Measurements from ENCODE around the gene FERMT1. TPM values are rescaled to one million over a fixed set of nuclear protein-coding genes. Genes with fewer than 3 reads are reported as not detected.

Gene FERMT1
- total RNA-seq, 1 donor from 2014 or later, result 9.8 TPM

DNA sequence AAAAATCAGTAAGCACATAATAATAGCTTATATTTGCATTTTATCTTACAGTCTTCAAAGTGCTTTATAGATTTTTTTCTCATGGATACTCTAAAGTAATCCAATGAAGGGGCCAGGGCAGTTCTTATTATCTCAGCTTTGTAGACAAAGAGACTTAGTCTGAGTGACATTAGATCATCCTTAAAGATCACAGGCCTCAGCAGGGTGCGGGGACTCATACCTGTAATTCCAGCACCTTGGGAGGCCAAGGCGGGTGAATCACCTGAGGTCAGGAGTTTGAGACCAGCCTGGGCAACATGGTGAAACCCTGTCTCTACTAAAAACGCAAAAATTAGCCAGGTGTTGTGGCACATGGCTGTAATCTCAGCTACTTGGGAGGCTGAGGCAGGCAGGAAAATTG lies 14.5 kb downstream of the FERMT1 start:
- no peaks in the 10 kb centered on the region for H3K27me3 ChIP-seq
- intact Hi-C loops (cut with DNase I), result no loop called here
- H3K36me3 ChIP-seq, result peaks cover 0 to 21% of the 10 kb centered on the region in 2 donors
- no peak overlapping the region for H3K27ac ChIP-seq
- H3K4me1 ChIP-seq, result no peaks in the 10 kb centered on the region
- H3K4me3 ChIP-seq, result no peak overlapping the region
- no peak for DNase-seq (ENCODE audit: extremely low spot score in 2 of 2)
- TF ChIP-seq POLR2A (IDR thresholded peaks at IDR 0.05), result no peak
- no peak for TF ChIP-seq POLR2AphosphoS5 (IDR thresholded peaks at IDR 0.05; ENCODE audit: insufficient read depth in 1 of 2, low read depth in 1 of 2)
- no peak for TF ChIP-seq CTCF (IDR thresholded peaks at IDR 0.05)
- H3K9me3 ChIP-seq, result no peaks in the 10 kb centered on the region

DNA sequence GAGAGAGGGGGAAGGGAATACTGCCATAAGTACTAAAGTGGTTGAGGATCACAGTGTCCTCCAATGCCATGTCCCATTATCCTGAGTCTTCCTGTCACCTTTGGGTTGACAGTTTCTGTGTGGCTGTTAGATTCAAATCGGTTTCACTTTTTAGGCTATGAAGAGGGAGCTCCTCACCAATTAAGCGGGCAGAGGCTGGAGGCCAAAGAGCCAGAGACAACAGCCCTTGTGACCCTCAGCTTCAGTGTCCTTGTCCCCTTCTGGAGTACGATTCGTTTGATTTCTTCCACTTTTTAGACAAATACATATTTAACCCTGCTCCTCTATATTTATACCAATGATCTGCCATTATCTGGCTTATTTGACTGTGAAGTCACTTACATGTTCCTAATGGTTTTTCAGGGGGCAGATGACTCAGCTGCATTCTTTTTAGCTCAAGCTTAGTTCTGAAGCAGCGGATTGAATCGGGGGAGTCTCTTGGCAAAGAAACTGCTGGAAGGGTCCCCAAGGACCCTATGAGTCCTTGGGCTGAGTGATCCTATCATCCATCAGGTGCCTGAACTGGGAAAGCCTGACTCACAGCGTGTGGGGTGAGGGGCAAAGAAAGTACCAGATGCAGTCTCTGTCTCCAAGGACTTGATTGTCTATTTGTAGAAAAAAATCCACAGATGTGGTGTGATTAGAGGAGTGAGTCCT lies 18.2 kb downstream of the FERMT1 start:
- H3K4me1 ChIP-seq, result no peaks in the 10 kb centered on the region
- no peaks in the 10 kb centered on the region for H3K9me3 ChIP-seq
- H3K4me3 ChIP-seq, result no peak overlapping the region
- intact Hi-C loops (cut with DNase I), result no loop called here
- H3K27me3 ChIP-seq, result no peaks in the 10 kb centered on the region
- H3K27ac ChIP-seq, result no peak overlapping the region
- no peak for TF ChIP-seq CTCF (IDR thresholded peaks at IDR 0.05)
- no peak for TF ChIP-seq POLR2AphosphoS5 (IDR thresholded peaks at IDR 0.05; ENCODE audit: insufficient read depth in 1 of 2, low read depth in 1 of 2)
- TF ChIP-seq POLR2A (IDR thresholded peaks at IDR 0.05), result no peak
- H3K36me3 ChIP-seq, result peaks cover 0 to 18% of the 10 kb centered on the region in 2 donors
- DNase-seq (ENCODE audit: extremely low spot score in 2 of 2), result no peak

GRCh38 chr20:6103301-6103700 lies 19.5 kb downstream of the FERMT1 start:
- no peaks in the 10 kb centered on the region for H3K27me3 ChIP-seq
- H3K9me3 ChIP-seq, result no peaks in the 10 kb centered on the region
- TF ChIP-seq POLR2AphosphoS5 (IDR thresholded peaks at IDR 0.05; ENCODE audit: insufficient read depth in 1 of 2, low read depth in 1 of 2) (no peak), CTCF (IDR thresholded peaks at IDR 0.05) (no peak)
- intact Hi-C loops (cut with DNase I), result no loop called here
- peaks cover 0 to 11% of the 10 kb centered on the region in 2 donors for H3K36me3 ChIP-seq
- DNase-seq (ENCODE audit: extremely low spot score in 2 of 2), result no peak
- no peak overlapping the region for H3K27ac ChIP-seq
- H3K4me1 ChIP-seq, result no peaks in the 10 kb centered on the region
- H3K4me3 ChIP-seq, result no peak overlapping the region

GRCh38 chr20:6101346-6101745 lies 21.5 kb downstream of the FERMT1 start:
- intact Hi-C loops (cut with DNase I), result no loop called here
- Histone ChIP-seq H3K36me3 (peaks cover 0 to 9% of the 10 kb centered on the region in 2 donors), H3K4me1 (no peaks in the 10 kb centered on the region)

More at GRCh38 chr20:6101346-6101745, 21.5 kb downstream of the FERMT1 start:
- Histone ChIP-seq H3K4me3 (no peak overlapping the region), H3K27me3 (no peaks in the 10 kb centered on the region), H3K27ac (no peak overlapping the region), H3K9me3 (no peaks in the 10 kb centered on the region)
- TF ChIP-seq POLR2AphosphoS5 (IDR thresholded peaks at IDR 0.05; ENCODE audit: insufficient read depth in 1 of 2, low read depth in 1 of 2), result no peak
- no peak for TF ChIP-seq CTCF (IDR thresholded peaks at IDR 0.05)
- no peak for DNase-seq (ENCODE audit: extremely low spot score in 2 of 2)
